Hematopoietic multipotent progenitor cell (in vitro differentiated cells): ENCODE data around the gene EML2. TPM values are rescaled to one million over a fixed set of nuclear protein-coding genes. Genes with fewer than 3 reads are reported as not detected.
"Not testable (repeated sequence)": the region's sequence is repeated elsewhere in the genome, so short reads cannot be mapped to it uniquely, and the experiment has no call there.

Experiments used
- DNase-seq, 3 donors: peaks; one replicate each; pipeline ENCODE4 v3.0.0-alpha.2; 2011 to 2015; ENCODE audit warnings: low read depth in 2 of 3, low spot score in 2 of 3
- total RNA-seq: library from RNA; depleted of rRNA; stranded (reverse); fragments of >200 nt; gene quantifications from one replicate; pipeline ENCODE4 v1.2.3, GENCODE V29; 2012

The EML2 gene
- total RNA-seq = 34.2 TPM

- DNase-seq = peak in 2 of 3 donors; percentile 41 to 43
These were observed at the start of gene EML2 for GRCh38 chr19:45638930-45639729. TSS of gene EML2 (minus strand) at chr19:45639397. CDS start at chr19:45639376, 21 bp downstream.

GRCh38 chr19:45687599-45687998 is 48.4 kb upstream of the EML2 start:
- DNase-seq = no peak

GRCh38 chr19:45685045-45685444 is 45.8 kb upstream of the EML2 start:
- not testable (repeated sequence) for DNase-seq

- DNase-seq = no peak
These were observed 43.7 kb upstream of the EML2 start for GRCh38 chr19:45682908-45683307.

- no peak for DNase-seq
These were observed 42.9 kb upstream of the EML2 start for GRCh38 chr19:45682117-45682516.

GRCh38 chr19:45681391-45682015 is 42.3 kb upstream of the EML2 start:
- peak; percentile 78 to 82 (median 81) for DNase-seq

- DNase-seq = peak in 2 of 3 donors; percentile 88 to 89
These were observed 38.4 kb upstream of the EML2 start for GRCh38 chr19:45677351-45678230.

GRCh38 chr19:45676851-45677263 is 37.7 kb upstream of the EML2 start:
- DNase-seq = no peak

- DNase-seq = no peak
These were observed 35.7 kb upstream of the EML2 start for GRCh38 chr19:45674946-45675345.

- DNase-seq = peak in 2 of 3 donors; percentile 59 to 66
These were observed 31.7 kb upstream of the EML2 start for GRCh38 chr19:45670670-45671453.

GRCh38 chr19:45668342-45668871 is 29.2 kb upstream of the EML2 start:
- DNase-seq = no peak

GRCh38 chr19:45667620-45668341 is 28.6 kb upstream of the EML2 start, which contains the start of gene GIPR:
TSS of gene GIPR (plus strand) at chr19:45668221. CDS start at chr19:45669521, 1,300 bp downstream.
- no peak for DNase-seq

- DNase-seq = no peak
These were observed 25.4 kb upstream of the EML2 start for GRCh38 chr19:45664575-45664974.

- no peak for DNase-seq
These were observed 24.6 kb upstream of the EML2 start for GRCh38 chr19:45663800-45664199.

- no peak for DNase-seq
These were observed 21.4 kb upstream of the EML2 start for GRCh38 chr19:45660636-45661035.

GRCh38 chr19:45659096-45659729 is 20.0 kb upstream of the EML2 start:
- no peak for DNase-seq

GRCh38 chr19:45657520-45658167 is 18.4 kb upstream of the EML2 start:
- DNase-seq = no peak

- no peak for DNase-seq
These were observed 15.9 kb upstream of the EML2 start for GRCh38 chr19:45655073-45655472.
